Hepatocyte (in vitro differentiated cells): Measurements from ENCODE around the gene ACTR3.

ENCODE experiments used
- EZH2phosphoT487 ChIP-seq: fragments of 200-600 bp; sonication (generic); IDR thresholded peaks from one replicate; pipeline ENCODE4 v1.6.1; 2018; ENCODE audit warnings: antibody characterized with exemption, mild to moderate bottlenecking, low read depth, moderate library complexity; ENCODE audit not compliant: unreplicated experiment, severe bottlenecking
- TF ChIP-seq, protein P1 (sequence below): fragments of 200-600 bp; sonication (generic); IDR thresholded peaks from 2 replicates; pipeline ENCODE4 v1.5.1; 2016; ENCODE audit warnings: antibody characterized with exemption, mild to moderate bottlenecking; ENCODE audit not compliant: poor library complexity

DNA sequence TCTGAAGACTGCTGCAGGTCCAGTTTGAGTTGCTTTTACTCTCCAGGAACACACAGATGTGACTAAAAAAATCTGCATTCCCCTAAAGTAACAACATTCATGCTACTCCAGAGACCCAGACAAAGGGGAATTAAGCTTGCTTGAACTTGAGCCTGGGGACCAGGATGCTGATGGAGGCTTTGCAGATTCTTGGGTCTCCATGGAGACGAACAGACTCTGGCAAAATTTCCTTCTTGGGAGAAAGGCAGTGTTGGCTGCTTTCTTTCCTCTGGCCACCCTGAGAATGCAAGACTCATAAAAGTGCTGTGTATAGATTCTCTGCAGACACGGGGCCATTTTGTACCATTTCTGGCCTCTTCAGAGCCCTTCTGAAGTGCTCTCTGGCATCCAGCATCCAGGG is 112.0 kb downstream of the ACTR3 start:
- TF ChIP-seq, protein P1, sequence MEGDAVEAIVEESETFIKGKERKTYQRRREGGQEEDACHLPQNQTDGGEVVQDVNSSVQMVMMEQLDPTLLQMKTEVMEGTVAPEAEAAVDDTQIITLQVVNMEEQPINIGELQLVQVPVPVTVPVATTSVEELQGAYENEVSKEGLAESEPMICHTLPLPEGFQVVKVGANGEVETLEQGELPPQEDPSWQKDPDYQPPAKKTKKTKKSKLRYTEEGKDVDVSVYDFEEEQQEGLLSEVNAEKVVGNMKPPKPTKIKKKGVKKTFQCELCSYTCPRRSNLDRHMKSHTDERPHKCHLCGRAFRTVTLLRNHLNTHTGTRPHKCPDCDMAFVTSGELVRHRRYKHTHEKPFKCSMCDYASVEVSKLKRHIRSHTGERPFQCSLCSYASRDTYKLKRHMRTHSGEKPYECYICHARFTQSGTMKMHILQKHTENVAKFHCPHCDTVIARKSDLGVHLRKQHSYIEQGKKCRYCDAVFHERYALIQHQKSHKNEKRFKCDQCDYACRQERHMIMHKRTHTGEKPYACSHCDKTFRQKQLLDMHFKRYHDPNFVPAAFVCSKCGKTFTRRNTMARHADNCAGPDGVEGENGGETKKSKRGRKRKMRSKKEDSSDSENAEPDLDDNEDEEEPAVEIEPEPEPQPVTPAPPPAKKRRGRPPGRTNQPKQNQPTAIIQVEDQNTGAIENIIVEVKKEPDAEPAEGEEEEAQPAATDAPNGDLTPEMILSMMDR, result no peak
- TF ChIP-seq EZH2phosphoT487, result no peak
